ENCODE results near the gene SOX5. TPM values are rescaled to one million over a fixed set of nuclear protein-coding genes. Genes with fewer than 3 reads are reported as not detected.

SOX5 gene
- total RNA-seq, 1 experiment from 2014 or later: 3.1 TPM

GRCh38 chr12:23911574-23911973 lies 37.9 kb downstream of the SOX5 start:
- no peak for DNase-seq
- Mint-ChIP-seq H3K36me3 (ENCODE audit: insufficient read depth in 1 of 3, low read depth in 3 of 3) (no peaks in the 10 kb centered on the region), H3K4me1 (peaks cover 0 to 18% of the 10 kb centered on the region in 2 experiments; a peak in 2 of 4 replicates), H3K9me3 (no peaks in the 10 kb centered on the region), H3K27me3 (ENCODE audit: low read depth) (no peaks in the 10 kb centered on the region), H3K27ac (no peak overlapping the region), H3K4me3 (no peak overlapping the region)
- Histone ChIP-seq H3K4me2 (ENCODE audit: insufficient read depth, insufficient read length, low read length) (no peak overlapping the region), H2BK12ac (ENCODE audit: insufficient read length, low read depth, low read length) (no peak overlapping the region), H2BK120ac (ENCODE audit: low read depth, low read length, poor library complexity, severe bottlenecking) (no peak overlapping the region), H3K56ac (ENCODE audit: insufficient read length, low read depth, low read length) (no peak overlapping the region), H2AFZ (ENCODE audit: low read length) (no peak overlapping the region), H3K27me3 (ENCODE audit: insufficient read depth, low read length) (no peaks in the 10 kb centered on the region), H3K23me2 (ENCODE audit: insufficient read length, low read depth, low read length, poor library complexity, severe bottlenecking) (no peaks in the 10 kb centered on the region), H3K79me2 (ENCODE audit: insufficient read depth, low read length) (no peaks in the 10 kb centered on the region), H4K8ac (replicated peaks; ENCODE audit: insufficient read length, low read depth, low read length) (no peak overlapping the region), H3K4me1 (ENCODE audit: insufficient read depth, low read length) (no peaks in the 10 kb centered on the region), H3K18ac (ENCODE audit: insufficient read length, low read depth, low read length) (no peak overlapping the region), H3K79me1 (ENCODE audit: insufficient read depth, low read depth, low read length, poor library complexity, severe bottlenecking) (no peaks in the 10 kb centered on the region), H3K9me3 (ENCODE audit: control insufficient read depth, low read depth, low read length) (no peaks in the 10 kb centered on the region), H2BK5ac (ENCODE audit: insufficient read length, low read length) (no peak overlapping the region), H2BK15ac (ENCODE audit: low read depth, low read length) (no peak overlapping the region), H2BK20ac (ENCODE audit: low read depth, low read length, poor library complexity, severe bottlenecking) (no peak overlapping the region), H3K4ac (ENCODE audit: low read depth, low read length) (no peak overlapping the region), H4K5ac (ENCODE audit: insufficient read length, low read depth, low read length) (no peak overlapping the region), H3K27ac (ENCODE audit: insufficient read length, low read depth, low read length) (no peak overlapping the region), H2AK5ac (ENCODE audit: insufficient read length, low read length) (no peak overlapping the region), H3K9ac (ENCODE audit: extremely low read depth, insufficient read length, low read length) (no peak overlapping the region), H3T11ph (ENCODE audit: low read length) (no peak overlapping the region), H3K23ac (ENCODE audit: insufficient read length, low read depth, low read length) (no peak overlapping the region), H4K20me1 (ENCODE audit: control insufficient read depth, insufficient read depth, insufficient read length) (no peaks in the 10 kb centered on the region), H4K91ac (ENCODE audit: insufficient read length, low read depth, low read length) (no peak overlapping the region), H3K14ac (ENCODE audit: insufficient read depth, low read length) (no peak overlapping the region)
- TF ChIP-seq CTCF (conservative IDR thresholded peaks at IDR 0.05): no peak
- no CpG with 5 or more reads among the region's 3 CpGs for WGBS (ENCODE audit: extremely low coverage, insufficient read length, low lambda C conversion rate)

All from H9 (cell line).